A549 (cell line): ENCODE data around the gene COIL.

Experiments used
- CTCF ChIP-seq: fragments of >200 bp; sonication (Bioruptor Twin); formaldehyde crosslinking; IDR thresholded peaks from 3 replicates; pipeline ENCODE4 v1.5.1; 2016
- POLR2AphosphoS2 ChIP-seq: conservative IDR thresholded peaks from 2 replicates; pipeline ENCODE4 v1.6.1; 2012; ENCODE audit warnings: low read length, improper control_type of control experiment, inconsistent platforms

GRCh38 chr17:56935461-56935860 lies 25.4 kb downstream of the COIL start:
- TF ChIP-seq POLR2AphosphoS2, result no peak
- no peak for TF ChIP-seq CTCF
